ENCODE results near the gene PITPNM3.
"Not testable (repeated sequence)": the region's sequence is repeated elsewhere in the genome, so short reads cannot be mapped to it uniquely, and the experiment has no call there.

The PITPNM3 gene

DNA sequence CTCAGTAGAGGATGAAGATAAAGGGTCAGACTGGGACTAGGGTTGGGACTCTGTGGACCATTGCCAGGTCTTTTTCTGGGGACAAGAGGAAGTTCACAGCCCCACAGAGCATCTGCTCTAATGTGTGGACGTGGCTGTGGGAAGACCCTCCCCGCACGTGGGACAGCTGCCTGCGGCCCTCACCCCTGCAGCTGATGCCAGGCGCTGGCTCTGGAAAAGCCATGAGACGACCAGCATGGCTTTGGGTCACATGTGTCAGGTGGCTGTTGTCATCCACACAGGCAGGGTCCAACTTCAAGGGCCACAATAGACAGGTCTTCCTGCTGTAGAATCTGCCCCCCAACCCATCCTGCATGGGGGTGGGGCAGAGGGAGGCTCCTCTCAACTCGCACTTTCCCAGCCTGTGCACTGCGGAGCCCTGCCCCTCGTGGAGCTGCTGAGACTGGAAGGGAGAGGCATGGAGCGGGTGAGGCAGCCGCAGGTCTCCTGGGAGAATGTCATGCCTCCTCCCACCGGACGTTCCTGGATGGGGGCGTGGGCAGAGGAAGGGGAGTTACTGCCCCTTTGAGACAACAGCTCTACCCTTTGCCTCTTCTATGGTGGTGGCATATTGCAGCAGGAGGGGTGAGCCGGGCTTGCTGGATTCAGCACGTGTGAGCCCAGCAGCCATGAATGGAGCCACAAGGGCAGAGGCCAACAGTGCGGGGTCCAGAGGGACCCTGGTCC lies 58.7 kb downstream of the PITPNM3 start:
- DNase-seq: no peak

DNA sequence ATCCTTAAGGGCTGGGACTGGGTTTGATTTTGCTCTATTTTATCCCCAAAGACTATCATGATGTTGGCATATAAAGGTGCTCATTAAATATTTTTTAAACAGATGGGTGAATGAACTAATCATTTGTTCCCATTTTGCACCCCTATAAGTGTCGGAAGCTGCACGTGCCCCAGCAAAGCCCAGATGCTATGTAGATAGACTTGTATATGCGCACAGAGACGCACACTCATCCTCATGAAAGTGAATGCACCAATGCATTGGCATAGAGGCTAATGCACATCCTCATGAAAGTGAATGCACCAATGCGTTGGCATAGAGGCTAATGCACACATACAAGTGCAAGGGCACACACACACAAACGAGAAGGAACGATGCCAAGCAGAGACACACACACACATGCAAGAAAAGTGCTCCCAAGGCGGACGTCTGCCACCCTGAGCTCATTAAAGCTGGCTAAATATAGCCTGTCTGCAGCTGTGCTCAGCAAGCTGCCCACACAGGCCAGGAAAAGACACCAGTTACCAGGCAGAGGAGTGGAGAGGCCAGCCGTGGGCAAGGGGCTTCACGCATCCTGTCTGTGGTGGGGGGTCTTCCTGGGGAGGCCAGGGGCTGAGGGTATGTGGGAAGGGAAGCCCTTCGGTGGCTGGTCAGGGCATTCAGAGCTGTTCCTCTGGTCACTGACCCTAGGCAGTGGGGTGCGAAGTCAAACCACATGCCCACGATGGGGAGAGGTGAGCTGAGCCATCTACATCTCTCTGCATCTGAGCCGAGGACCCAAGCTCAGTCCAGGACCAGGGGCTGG lies 59.5 kb downstream of the PITPNM3 start:
- DNase-seq: no peak

DNA sequence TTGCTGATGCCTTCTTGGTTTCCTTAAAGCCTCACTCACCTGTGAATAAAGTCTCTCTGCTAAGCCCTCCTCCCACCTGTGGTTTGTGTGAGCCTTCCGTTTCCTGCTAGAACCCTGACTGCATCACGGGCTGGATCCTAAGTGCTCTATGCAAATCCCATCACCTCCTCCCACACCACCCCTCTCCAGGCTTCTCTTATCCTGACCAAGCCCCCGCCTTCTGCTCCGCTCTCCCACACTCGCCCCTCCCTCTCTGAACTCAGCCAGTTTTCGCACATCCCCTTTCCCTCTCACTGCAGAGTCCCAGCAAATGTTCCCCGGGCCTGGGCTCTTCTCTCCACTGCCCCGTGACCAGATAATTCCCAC lies 60.3 kb downstream of the PITPNM3 start:
- no peak for DNase-seq

DNA sequence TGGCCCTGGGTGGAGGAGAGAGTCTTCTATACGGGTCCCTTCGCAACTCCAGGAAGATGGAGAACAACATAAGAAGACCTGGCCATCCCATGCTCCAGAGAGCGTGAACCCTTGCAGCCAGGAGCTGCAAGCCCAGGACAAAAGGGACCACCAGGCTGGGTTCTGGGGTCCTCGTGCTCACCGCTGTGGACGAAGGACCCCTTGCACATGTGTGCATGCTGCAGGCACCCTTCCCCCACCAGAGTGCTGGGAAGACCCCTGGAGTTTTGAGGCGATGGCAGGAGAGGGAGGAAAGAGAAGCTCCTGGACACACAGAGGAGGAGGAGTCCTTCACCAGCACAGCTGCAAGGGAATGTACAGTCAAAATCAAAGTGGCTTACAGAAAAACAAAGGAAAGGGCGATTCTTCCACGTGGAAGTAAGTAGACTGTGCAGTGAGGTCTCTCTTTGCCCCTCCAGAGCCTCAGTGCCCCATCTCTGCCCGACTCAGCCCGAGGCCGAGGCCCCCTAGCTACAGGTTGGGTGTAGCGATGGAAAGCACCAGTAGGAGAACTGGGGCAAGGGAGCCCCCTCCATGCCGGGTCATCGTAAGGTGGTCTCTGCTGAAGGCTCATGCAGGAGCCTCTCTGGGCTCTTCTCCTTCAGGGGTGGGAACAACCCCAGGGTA lies 60.8 kb downstream of the PITPNM3 start:
- no peak for DNase-seq

DNA sequence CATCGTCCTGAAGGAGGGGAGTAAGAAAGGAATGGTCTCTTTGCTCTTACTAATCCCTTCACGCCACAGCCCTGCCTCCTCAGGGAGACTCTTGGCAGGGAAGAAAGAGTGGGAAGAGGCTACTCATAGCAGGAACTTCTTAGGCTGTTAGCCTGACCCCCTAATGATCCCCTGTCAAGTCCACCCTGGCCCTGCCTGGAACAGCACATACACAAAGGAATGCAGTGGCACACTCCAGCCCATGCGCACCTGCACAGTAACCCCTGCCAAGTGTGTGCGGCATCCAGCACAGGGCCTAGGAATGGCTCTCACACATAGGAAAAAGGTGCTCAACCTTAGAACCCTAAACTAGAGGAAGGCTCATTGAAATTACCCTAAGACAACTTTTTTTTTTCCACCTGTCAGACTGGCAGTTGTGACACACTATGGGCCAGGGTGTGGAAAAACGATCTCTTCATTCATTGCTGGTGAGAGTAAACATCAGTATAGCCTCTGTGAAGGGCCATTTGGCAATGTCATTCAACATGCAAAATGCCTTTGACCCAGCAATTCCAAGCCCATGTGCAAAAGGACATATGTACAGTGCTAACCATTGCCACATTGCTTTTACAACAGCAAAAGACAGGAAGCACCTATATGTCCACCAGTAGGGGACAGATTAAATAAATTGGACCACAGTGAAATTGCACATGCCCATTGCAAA lies 62.0 kb downstream of the PITPNM3 start:
- no peak for DNase-seq

- DNase-seq: no peak
These were observed 63.3 kb downstream of the PITPNM3 start for GRCh38 chr17:6492892-6493674.

DNA sequence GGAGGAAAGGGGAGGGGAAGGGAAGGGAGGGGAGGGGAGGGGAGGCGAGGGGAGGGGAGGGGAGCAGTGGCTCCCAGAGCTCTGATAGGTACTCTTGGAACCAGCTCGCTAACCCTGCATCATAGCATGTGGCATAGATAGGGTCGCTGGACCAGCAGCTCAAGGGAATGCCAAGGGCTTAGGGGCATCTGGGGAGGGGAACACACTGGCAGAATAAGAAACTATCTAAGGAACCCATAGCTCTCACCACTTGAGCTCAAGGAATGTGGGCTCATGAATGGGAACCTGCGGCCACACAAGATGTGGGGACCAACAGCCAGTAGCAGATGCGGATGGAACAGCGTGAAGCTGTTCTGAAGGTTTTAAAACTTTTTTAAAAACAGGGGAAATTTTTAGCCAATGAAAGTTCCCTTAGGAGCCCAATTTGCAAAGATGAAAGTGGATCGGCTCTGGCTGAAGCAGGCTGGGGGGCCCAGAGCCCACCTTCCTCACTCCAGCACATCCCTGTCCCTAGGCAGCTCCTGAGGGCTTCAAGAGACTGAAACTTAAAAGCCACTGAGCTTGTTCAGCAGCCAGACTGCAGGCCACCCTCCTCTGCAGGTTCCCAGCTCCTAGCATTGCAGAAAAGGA lies 65.2 kb downstream of the PITPNM3 start:
- no peak for DNase-seq

GRCh38 chr17:6489016-6489550 lies 67.3 kb downstream of the PITPNM3 start:
- no peak for DNase-seq

DNA sequence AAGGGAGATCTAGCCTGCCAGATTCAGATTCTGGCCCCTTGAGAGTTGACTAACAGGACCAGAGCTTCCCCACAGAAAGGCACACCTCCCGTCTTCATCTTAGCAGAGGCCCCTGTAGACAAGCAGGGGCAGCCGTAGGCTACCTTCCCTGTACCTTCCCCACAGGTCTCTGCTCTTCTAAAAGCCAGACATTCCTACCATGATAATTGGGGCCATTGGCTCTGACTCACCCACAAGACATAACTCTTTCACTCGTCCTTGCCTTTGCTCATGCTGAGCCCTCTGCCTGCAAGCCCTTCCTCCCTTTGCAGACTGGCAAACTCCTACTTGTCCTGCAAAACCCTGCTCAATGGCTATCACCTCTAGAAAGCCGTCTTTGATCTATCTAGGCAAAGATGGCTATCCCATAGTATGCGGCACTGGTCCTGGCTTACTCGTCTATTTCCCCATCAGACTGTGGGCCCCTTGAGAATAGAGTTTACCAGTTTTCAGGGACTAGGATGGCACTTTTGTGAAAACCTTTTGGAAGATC lies 68.3 kb downstream of the PITPNM3 start:
- no peak for DNase-seq

DNA sequence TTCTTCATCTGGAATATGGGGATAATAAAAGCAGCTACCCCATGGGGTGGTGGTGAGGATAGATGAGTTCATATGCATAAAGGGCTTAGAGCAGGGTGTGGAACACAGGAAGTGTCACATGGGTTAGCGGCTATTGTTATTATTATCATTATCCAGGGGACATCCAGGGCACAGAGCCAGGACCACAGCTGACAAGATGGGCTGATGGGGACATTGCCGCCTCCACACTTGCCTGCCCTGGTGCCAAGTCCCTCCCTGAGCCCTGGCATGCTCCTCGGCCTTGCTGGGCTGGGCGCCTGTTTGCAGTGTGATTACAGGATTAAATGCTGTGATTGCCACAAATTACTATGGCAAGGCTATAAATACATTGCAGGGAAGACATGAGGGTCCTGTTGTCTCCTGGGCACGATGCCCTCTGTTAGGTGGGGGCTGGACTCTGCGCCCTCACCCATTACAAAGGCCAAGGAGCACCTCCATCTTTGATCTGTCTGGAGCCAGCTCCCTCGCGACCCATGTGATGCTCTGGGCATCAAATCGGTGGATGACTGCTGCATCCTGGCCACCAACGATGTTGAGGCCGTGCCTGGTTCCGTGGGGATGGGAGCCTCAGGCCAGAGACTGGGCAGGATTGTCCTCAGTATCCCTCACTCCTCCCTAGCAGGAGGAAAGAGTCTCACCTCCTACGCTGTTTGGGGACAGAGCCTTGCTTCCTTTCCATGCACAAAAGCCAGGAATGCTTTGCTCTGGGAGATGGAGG lies 68.9 kb downstream of the PITPNM3 start:
- peak; percentile 15 for DNase-seq

- DNase-seq: no peak
These were observed 70.5 kb downstream of the PITPNM3 start for GRCh38 chr17:6485646-6486412.

GRCh38 chr17:6483507-6483906 lies 72.8 kb downstream of the PITPNM3 start:
- no peak for DNase-seq

DNA sequence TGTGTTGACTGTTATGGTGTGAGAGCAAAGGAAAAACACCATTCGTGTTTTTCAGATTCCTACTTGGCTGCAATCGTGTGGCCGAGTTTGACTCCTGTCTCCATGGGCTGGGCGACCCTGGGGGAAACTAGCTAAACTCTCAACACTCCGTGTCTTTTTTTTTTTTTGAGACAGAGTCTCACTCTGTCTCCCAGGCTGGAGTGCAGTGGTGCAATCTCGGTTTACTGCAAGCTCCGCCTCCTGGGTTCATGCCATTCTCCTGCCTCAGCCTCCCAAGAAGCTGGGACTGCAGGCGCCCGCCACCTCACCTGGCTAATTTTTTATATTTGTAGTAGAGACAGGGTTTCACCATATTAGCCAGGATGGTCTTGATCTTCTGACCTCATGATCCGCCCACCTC lies 73.6 kb downstream of the PITPNM3 start:
- not testable (repeated sequence) for DNase-seq

GRCh38 chr17:6482105-6482455 lies 74.3 kb downstream of the PITPNM3 start:
- DNase-seq: no peak

DNA sequence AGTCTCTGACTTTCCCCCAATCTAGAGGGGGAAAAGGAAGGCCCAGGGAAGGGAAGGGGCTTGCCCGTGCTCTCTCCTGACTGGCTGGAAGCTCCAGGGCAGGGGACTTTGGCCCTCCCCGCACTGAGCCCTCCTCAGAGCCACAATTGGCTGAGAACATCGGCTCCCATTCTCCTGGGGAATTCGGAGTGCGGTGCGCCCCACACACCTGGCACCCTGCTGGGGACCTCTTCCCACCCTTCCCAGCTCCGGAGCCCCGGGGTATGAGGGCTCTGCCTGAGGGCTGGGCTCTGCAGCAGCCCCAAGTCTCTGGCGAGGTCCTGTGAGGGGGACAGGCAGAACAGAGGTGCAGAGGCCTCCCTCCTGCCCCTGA lies 76.1 kb downstream of the PITPNM3 start:
- DNase-seq: no peak

DNA sequence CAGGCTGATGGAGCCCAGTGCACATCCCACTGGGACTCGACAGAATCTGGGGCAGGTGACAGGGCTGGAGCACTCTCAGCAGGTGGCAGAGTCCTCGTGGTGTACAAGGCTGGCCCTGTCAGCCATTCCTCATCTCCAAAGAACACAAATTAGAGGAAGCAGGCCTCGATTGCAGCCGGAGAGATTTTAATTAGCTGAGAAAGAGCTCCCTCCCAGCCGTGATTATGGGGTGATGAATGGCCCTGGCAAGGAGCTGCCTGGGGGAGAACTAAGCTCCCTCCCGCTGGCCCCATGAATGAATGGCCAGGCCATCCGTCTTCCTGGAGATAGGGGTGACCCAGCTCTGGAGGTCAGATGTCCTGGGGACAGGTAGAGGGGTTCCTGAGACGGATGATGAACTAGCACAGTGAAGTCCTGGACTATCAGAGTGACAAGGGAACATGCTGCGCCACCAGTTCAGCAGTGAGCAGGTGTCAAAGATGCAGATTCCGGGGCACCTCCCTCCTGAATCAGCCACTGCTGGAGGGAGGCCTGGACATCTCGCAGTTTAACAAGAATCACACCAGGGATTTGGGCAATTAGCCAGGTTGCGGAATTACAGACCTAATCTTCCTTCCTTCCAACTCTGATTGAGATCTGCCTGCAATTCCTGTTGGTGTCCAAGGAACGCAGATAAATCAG lies 76.6 kb downstream of the PITPNM3 start:
- no peak for DNase-seq

DNA sequence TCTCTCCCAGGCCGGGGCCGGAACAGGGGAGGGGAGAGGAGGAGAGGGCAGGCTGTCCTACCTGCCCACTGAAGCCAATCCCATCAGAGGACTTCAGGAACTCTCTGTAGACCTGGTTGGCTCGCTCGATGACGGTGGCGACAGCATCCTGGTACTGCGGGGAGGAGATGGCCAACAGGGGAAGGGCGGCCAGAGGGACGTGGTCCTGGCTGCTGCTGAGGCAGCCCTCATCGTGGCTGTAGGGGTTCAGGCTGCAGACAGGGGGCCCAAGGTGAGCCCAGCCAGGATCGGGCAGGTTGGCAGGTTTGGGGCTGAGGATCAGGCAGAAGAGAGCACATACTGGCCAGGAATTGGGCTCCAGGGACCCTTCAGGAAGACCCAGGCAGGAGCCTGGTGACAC lies 77.9 kb downstream of the PITPNM3 start:
- no peak for DNase-seq

GRCh38 chr17:6477831-6478383 lies 78.4 kb downstream of the PITPNM3 start:
- DNase-seq: no peak

- peak; percentile 25 for DNase-seq
These were observed 79.6 kb downstream of the PITPNM3 start for GRCh38 chr17:6476810-6477179.

Measured in hematopoietic multipotent progenitor cell treated with erythropoietin and hydrocortisone succinate and interleukin-3 and kit ligand, for 4 days (in vitro differentiated cells).